Muscle of arm (tissue), 12 donors: ENCODE measurements around the gene MEPCE. TPM values are rescaled to one million over a fixed set of nuclear protein-coding genes. Genes with fewer than 3 reads are reported as not detected.
A peak's percentile ranks its signal among the peaks of the same experiment; 100 is the strongest.

ENCODE experiments used
- DNase-seq: peaks from one replicate; pipeline ENCODE4 v3.0.0-alpha.2; 2013
- polyA plus RNA-seq, 12 donors: library from polyadenylated mRNA; unstranded; fragments of 120-200 nt; gene quantifications; one replicate each; pipeline ENCODE4 v1.2.1, GENCODE V29; 2013; ENCODE audit not compliant: insufficient read length in 12 of 12

MEPCE gene
- polyA plus RNA-seq, 12 donors = 27.0 to 42.9 (median 32.2) TPM; not detected in 1

DNA sequence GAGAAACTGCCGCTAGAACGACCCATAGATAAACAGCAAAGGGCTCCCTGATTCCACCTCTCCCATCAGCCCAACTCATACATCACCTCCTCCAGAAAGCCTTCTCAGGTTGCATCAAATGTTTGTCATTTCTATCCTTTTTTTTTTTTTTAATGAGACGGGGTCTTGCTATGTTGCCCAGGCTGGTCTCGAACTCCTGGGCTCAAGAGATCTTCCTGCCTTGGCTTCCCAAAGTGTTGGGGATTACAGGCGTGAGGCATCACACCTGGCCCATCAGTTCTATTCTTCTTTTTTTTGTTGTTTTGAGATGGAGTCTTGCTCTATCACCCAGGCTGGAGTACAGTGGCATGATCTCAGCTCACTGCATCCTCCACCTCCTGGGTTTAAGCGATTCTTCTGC is 27.4 kb downstream of the MEPCE start:
- DNase-seq = no peak

DNA sequence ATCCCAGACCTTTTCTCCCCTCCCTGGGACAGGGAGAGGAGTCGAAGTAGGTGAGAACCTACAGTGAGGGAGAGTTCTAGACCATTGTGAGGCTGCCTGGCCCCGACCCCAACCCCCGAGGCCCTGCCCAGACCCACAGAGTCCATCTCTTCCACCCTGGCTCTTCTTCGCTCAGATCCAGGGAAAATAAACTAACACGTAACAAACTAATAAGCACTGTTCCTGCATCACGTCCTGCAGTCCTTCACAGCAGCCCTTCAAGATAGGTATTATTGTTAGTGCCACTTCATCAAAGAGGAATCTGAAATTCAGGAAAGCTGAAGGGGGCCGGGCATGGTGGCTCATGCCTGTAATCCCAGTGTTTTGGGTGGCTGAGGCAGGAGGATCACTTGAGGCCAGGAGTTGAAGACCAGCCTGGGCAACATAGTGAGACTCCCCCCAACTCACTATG is 34.6 kb downstream of the MEPCE start, which contains the start of gene SPACDR:
SPACDR (minus strand) TSS at position 51 of the 451 bp plus-strand sequence. CDS start 235 bp downstream, outside the sequence.
- no peak for DNase-seq

DNA sequence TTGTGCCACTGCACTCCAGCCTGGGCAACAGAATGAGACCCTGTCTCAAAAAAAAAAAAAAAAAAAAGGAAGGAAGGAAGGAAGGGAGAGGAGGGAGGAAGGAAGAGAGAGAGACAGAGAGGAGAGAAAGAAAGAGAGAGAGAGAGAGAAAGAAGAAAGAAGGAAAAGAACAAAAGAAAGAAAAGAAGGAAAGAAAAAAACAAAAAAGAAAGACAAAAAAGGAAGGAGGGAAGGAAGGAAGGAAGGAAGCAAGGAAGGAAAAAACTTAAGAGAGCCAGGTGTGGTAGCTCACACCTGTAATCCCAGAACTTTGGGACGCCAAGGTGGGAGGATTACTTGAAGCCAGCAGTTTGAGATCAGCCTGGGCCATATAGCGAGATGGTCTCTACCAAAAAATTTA is 35.2 kb downstream of the MEPCE start:
- no peak for DNase-seq

DNA sequence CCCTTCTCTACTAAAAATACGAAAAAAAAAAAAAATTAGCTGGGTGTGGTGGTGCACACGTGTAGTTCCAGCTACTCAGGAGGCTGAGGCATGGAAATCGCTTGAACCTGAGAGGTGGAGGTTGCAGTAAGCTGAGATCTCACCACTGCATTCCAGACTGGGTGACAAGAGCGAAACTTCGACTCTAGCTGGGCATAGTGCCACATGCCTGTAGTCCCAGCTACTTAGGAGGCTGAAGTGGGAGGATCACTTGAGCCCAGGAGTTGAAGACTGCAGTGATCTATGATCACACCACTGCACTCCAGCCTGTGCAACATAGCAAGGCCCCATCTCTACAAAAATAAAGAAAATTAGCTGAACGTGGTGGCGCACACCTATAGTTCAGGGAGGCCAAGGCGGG is 35.7 kb downstream of the MEPCE start:
- DNase-seq = no peak

DNA sequence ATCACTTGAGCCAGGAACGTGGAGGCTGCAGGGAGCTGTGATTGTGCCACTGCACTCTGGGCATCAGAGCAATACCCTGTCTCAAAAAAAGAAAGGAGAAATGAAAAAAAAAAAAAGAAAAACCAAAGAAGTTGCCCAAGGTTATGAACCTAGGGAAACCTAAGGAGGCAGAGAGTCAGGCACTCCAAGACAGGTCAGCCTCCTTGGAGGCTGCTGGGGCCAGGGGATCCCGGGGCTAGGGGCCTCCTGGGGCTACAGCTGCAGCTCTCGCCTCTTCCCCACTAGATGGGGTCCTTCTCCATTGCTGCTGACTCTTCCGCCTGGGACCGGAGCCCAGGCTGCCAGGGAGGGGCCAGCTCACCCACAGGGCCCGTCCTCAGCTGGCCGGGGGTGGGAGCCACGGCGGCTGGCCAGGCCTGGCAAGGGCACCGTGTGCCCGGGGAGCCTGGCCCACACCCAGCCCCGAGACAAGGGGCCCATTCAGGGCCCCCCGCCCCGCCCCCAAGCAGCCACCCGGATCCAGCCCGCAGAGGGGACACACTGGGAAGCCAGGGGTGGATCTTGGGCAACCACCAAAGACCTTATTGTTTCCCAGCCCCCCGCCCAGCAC is 36.2 kb downstream of the MEPCE start:
- peak; percentile 76 for DNase-seq

DNA sequence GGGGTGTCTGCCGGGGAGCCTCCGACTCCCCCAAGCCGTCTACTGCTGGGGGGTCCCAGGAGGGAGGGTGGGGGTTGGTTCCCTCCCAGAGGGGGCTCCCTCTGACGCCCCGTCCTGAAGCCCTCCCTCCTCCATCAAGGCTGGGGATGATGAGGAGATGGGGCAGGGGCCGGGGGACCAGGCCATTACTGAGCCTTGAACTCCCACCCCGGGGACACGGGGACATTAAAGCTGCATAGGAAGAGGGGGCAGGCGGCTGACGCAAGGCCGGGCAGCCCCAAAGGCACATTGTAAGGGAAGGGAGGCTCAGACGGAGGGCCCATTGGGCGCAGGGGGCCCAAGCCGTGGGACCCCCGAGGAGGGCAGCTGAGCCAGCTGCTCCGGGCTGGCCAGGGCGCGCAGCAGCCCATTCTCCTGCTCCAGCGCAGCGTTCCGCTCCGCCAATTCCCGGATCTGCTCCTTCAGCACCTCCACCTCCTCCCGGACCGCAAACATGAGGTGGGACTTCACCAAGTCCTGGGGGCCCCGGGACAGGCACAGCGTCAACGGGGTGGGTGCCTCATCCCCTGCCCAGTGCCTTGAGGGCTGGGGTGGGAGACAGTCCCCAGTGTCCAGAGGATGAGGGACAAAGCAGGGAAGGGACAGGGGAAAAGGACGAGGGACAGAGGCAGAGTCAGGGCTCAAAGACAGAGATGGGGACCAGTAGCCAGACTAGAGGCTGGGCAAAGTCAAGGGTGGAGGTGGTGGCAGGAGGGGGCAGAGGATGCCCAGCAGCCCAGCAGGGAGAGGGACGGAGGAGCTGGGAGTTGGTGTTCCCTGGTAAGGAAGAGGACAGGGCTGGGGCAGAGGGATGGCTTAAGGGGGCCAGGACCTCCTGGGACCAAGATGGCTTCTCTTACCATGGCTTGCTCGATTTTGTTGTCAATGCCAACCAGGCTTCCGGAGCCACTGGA is 37.3 kb downstream of the MEPCE start:
- DNase-seq = no peak

DNA sequence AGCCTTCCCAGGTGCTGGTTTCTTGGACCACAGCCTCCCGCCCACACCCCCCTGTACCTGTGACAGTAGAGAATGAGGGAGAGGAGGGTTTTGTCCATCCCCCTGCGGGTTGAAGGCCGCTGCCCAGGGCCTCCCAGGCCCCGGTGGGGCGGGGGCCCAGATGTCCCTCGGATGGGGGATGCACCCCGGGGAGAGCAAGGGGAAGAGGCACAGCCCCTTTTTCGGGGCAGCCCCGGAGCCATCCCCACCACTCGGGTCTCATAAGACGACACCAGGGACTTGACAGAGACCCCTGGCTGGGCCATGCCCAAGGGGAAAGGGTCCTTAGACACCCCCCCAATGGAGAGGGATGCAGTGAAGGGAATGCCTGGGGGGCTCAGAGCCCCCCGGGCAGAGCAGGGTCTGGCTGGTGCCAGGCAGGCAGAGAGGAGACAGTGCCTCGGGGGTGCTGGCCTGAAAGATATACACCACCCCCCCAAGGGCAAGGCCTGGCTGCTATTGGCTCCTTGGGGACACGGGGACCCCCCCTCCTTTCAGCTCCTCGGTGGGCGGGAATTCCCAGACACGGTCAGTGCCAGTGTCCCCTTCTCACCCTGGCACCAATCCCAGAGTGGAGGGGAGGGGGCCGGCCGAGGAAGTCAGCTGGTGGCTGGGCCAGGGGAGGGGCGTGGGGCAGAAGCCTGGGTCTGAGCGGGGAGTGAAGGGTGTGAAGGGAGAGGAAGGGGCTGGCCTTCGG is 38.2 kb downstream of the MEPCE start:
- no peak for DNase-seq

DNA sequence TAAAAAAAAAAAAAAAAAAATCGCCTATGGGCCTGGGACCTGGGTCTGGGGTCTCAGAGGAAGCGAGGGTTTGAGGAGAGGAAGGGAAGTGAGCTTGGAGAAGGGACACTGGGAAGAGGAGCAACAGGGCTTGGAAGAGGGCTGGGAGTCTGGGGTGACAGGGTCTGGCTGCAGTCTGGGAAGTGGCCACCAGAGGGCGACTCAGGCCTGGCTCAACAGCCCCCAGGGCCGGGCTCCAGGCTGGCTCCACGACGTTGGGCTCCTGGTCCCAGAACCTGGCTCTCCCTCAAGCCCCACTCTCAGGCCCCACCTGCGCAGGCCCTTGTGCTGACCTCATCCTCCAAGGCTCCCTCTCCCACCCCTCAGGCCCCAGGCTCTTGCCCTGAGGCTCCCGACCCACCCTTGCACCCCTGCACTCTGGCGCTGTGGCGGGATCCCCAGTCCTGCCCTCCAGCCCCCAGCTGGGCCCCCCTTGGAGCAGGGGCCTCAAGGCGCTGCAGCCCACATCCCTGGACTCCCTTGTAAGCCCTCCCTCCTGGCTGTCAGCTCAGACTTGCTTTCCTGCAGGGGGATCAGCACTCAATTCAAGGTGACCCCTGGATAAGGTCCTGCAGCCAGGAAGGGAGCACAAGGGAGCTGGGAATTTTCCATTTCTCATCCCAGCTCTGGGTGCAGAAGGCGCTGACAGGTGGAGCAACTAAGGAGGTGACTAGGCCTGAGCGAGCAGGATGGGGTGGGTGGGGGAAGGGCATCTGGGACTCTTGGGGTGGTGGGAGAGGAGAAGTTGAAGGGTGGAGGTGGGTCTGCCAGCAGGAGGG is 39.8 kb downstream of the MEPCE start:
- peak; percentile 88 for DNase-seq

DNA sequence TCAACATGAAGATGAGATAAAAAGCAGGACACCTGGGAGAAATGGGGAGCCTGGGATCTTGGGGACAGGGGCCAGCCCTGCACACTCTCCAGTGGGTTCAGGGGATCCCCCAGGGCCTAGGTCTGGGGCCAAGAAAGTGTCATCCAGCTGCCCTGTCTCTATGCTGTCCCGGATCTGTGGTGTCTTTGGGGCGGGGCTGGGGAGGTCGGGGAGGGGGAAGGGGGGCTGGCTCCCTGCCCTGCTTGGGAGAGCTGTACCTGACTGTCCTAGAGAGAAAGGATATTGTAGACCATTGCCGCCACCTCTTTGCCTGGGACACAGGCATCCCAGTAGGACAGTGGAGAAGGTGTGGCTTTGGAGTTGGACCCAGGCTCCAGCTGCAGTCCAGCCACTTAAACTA is 41.4 kb downstream of the MEPCE start:
- no peak for DNase-seq

DNA sequence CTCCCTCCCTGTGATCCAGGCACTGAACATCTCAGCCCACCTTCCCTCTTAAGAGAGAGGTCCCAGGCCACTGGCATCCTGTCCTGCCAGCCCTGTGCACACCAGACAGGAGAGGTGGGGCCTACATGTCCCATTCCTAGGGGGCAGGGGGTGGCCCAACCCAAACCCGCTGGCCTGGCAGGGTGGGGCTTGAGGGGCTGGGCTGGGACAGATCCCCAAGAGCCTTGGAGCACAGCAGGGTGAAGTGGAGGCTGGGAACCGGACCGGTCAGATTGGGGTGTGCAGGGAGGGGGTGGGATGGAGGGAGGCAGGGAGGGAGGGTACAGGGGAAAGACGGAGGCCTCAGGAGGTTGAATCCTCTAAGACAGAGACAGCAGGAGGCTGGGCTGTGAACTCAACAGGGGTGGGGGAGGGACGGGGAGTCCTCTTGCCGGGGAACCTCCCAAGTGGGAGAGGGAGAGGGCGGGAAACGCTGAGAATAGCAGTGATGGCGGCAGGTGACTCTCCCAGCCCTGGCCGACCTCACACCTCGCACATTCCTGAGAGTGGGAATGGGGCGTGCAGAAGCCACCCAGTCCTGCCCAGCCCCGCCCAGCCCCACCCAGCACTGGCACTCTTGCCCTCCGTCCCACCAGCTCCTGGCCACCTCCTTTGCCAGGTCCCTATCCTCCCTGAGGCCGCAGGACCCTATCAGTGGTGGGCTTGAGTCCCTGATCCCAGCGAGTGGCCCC is 42.7 kb downstream of the MEPCE start:
- no peak for DNase-seq

DNA sequence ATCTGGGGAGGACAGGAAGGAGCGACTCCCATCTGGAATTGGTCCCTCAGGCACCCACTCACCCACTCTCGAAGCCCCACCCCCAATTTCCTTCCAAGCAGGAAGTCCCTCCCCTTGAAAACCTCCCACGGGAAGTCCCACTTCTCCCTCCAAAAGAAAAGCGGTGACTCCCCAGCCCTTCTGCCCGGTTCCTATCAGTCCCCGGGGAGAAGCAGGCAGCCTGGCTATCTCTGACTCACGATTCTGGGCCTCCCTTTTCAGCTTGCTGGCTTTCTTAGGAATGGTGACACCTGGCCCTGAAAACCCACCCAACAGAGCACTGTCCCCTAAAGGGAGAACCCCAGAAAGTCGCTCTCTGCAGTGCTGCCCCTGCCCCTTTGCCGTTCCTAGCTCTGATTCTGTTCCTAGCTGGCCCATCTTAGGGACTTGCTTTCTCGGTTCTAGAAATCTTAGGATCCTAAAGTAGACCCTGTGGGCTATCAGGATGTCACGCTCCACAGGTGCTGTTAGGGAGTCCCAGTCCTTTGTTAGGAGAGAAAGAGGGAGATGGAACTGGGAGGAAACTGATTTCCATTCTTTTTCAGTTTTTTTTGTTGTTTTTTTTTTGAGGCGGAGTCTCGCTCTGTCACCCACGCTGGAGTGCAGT is 43.3 kb downstream of the MEPCE start:
- DNase-seq = no peak

DNA sequence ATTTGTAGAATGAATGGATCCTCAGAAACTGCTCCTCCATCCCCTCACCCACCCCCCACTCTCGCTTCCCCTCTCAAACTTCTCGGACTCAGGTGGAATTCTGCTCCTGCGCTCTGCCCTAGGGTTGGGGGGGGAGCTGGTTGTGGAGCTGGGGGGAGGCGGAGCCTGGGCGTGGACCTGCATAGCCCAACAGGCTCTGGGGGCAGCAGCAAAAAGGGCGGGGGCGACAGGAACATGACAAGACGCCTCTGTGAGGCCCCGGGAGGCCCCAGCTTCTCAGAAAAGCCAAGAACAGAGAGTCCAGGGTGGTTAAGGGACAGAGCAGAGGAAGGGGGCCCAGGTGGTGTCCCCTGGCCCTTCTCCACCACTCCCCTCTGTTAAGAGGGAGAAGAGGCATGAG is 45.9 kb downstream of the MEPCE start:
- no peak for DNase-seq

DNA sequence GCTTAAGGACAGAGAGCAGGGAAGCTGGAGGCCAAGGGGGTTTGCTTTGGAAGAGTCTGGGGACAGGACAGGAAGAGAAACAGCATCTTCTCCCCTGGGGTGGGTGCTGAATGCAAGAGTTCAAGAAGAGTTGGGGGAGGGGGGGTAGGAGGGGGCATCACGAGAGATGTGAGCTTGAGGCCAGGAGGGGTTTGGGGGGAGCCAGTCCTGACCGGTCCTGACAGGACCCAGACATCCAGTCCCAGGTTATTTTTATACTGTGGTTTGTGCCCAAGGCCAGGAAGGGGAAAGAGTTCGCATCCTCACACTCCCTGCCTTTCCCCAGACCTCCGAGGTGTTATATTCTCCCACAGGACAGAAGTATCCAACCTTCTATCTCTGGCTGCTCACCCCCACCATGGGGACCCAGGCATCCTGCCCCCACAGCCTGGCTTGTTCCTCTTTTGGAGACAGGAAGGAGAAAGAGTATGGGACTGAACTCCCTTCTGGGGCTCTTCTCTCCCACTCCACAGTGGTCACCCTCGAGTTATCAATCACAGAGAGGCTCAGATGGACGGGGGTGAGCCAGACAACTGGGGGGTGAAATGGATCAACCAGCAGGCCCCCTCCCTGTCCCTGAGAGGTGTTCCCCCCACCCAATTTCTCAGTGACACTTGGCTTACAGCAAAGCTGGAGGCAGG is 46.6 kb downstream of the MEPCE start:
- DNase-seq = no peak

DNA sequence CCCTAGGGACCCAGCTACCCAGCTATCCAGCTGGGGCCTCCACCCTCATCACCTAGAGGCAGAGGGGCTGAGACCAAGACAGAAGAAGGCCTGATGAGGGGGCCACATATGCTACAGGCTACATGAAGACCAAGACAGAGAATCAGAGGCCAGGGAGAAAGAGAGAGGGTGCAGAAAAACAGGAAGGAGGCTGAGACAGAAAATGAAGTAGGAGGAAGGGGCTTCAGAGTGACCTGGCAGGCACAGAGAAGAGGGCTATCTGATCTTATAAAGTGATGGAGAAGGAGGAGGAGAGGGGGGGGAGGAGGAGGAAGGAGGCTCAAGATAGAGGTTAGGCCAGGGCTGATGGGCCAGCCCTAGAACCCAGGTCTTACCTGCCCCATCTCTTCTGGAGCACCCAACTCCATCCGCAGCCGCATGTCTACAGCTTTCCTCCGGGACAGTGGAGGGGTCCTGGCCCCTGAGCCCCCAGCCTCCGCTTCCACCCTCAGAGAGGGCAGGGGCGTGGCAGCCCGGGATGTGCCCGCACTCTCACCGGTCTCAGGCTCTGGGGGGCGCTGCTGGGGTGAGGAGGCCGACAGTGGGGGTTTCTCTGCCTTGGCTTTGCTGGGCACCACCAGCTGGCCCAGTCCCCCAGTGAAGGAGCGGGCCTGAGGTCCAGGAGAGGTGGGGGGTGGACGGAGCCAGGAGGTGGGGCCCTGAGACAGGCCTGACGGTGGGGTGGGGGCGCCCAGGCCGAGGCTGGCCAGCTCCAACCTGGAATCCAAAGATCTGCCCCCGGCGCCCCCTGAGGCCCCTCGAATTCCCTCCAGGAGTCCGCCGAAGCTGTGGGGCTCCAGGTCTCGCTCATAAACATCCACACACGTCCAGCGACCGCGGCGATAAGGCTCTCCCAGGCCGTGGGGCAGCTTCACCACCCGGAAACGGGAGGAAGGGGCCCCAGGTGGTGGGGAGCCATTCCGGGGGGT is 47.6 kb downstream of the MEPCE start:
- no peak for DNase-seq

DNA sequence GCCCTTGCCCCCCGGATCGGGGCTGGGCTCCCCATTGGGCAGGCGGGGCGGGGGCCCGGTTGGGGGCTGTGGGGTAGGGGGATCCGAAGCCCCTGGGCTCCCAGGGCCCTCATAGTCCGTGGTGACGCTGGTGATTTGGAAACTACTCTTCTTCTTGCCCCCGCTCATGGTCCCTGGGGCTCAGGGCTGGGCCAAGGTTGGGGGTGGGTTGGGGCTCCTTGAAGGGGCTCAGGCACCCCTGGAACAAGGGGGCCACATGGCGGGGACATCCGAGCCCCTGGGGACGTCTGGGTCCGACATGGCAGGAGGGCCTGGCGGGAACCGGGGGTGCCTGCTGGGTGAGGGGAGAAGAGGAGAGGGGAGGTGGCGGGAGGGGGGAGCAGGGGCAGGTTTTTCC is 48.2 kb downstream of the MEPCE start:
- no peak for DNase-seq

DNA sequence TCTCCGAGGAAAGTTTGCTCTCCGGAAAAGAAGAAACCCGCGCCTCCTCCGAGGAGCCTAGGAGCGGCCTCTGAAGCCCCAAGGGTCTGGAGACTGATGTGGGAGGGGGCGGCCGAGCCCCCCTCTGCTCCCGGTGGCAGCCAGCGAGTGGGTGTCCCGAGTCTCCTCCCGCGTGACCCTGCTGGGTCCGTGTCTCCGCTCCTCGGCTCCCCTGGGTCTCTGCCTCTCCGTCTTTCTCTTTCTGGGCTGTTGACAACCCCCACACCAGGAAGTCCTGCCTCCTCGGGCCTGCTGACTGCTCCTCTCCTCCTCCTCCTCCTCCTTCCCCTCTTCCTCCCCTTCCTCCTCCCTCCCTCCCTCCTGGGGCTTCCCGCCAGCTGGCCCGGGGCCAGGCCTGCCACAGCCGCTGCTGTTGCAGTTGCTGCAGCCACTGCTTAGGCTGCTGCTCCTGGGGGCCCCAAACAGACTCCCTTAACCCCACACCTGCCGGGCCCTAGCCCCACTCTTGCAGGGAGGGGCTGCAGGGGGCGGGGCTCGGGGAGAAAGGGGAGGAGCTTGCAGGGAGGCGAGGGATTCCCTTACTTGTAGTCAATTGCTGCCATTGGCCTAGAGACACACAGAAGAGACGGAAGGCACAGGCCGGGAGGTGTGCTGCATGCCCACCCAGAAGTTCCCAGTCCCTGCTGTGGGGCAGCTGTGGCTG is 49.5 kb downstream of the MEPCE start, which contains the start of gene TSC22D4:
TSC22D4 (minus strand) TSS at position 257 of the 703 bp plus-strand sequence. CDS start 1,176 bp downstream, outside the sequence.
- DNase-seq = peak; percentile 96

DNA sequence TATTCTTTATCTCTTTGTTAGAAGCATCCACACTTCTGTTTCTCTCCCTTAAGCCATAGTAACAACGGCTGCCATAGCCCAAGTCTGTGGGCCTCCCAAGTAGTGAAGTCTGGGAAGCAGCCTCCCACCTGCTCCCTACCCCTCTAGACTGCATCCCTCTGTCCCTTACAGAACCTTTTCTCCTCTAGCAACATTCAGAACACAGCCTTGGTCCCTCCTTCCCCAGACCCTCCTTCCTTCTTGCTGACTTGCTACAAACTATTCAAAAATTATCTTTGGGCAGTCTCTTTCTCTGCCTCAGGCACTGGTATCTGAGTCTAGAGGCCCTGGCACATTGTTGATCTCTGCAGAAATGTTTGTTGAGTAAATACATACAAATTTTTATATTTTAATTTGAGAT is 51.8 kb downstream of the MEPCE start:
- DNase-seq = no peak

DNA sequence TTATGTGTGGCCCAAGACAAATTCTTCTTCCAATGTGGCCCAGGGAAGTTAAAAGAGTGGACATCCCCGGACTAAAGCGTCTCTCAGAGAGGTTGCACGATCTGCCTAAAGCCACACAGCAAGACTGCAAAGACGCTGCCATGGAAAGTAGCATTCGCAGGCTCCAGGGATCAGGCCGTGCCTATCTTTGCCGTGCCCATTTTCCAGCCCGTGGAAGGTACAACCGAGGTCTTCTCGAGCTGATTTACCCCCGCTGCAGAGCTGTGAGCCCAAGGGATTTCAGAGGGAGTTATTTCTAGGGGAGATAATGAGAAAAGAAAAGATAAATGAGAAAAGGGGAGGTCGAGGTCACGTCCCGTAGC is 53.1 kb downstream of the MEPCE start:
- no peak for DNase-seq
